C4-2B (cell line): ENCODE results near the gene CNGA2.
"Not testable (repeated sequence)": the region's sequence is repeated elsewhere in the genome, so short reads cannot be mapped to it uniquely, and the experiment has no call there.

Experiments
- CTCF ChIP-seq: fragments of 450-650 bp; conservative IDR thresholded peaks from 2 replicates; pipeline ENCODE4 v1.5.1; 2017; ENCODE audit warnings: mild to moderate bottlenecking
- ZFX ChIP-seq: fragments of 450-650 bp; IDR thresholded peaks from 2 replicates; pipeline ENCODE4 v1.6.1; 2017

DNA sequence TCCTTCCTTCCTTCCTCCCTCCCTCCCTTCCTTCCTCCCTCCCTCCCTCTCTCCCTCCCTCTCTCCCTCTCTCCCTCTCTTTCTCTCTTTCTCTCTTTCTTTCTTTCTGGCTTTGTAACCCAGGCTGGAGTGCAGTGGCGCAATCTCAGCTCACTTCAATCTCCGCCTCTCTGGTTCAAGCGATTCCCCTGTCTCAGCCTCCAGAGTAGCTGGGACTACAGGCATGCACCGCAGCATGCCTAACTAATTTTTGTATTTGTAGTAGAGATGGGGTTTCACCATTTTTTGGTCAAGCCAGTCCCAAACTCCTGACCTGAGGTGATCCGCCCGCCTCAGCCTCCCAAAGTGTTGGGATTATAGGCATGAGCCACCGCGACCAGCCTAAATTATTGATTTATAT, 37.5 kb upstream of the CNGA2 start:
- TF ChIP-seq CTCF, ZFX: not testable (repeated sequence)
